ENCODE results near the gene CCL22.

DNA sequence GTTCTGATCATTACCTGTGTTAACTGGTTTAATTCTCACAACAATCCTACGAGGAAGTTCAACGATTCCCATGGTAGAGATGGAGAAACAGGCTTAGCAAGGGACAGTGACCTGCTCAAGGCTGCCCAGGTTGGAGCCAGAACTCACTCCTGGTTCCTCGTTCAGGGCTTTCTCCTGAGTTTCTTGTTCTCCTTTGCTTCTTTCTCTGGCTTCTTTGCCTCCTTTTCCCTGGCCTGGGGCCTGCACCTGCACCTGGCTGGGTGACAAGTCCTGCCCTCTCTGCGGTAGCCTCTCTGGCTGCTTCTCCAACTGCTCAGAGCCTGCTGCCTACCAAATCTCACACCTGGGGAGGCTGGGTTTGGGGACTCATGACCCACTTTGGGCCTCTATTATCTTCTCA is 2.8 kb downstream of the CCL22 start:
- TF ChIP-seq POLR2AphosphoS5 (IDR thresholded peaks at IDR 0.05; ENCODE audit: borderline replicate concordance, low read depth, low read length) = no peak
- no peak for TF ChIP-seq EZH2 (IDR thresholded peaks at IDR 0.05)
